Stomach (tissue), 4 donors: ENCODE results near the gene SYNPR.

Experiments
- EP300 ChIP-seq: sonication (generic); formaldehyde crosslinking; IDR thresholded peaks from one replicate; pipeline ENCODE4 v1.6.1; 2017; ENCODE audit warnings: antibody characterized with exemption
- POLR2A ChIP-seq, 4 donors: fragments of 450-650 bp; IDR thresholded peaks; one replicate each; pipeline ENCODE4 v1.6.1; 2016; ENCODE audit warnings: antibody characterized with exemption in 4 of 4, control low read depth in 2 of 4, mild to moderate bottlenecking in 1 of 4, moderate library complexity in 1 of 4
- POLR2AphosphoS5 ChIP-seq, 3 donors: sonication (generic); formaldehyde crosslinking; IDR thresholded peaks; one replicate each; pipeline ENCODE4 v1.6.1; 2016; ENCODE audit warnings: antibody characterized with exemption in 3 of 3
- TF ChIP-seq, protein P1 (sequence below), 7 experiments: fragments of 450-650 bp in 4 of 7; fragments of 200-600 bp in 3 of 7; sonication (generic) in 3 of 7; IDR thresholded peaks; one replicate each; pipeline ENCODE4 v1.5.1; 2016 to 2019; ENCODE audit warnings: antibody characterized with exemption in 7 of 7, control low read depth in 2 of 7, mild to moderate bottlenecking in 1 of 7

DNA sequence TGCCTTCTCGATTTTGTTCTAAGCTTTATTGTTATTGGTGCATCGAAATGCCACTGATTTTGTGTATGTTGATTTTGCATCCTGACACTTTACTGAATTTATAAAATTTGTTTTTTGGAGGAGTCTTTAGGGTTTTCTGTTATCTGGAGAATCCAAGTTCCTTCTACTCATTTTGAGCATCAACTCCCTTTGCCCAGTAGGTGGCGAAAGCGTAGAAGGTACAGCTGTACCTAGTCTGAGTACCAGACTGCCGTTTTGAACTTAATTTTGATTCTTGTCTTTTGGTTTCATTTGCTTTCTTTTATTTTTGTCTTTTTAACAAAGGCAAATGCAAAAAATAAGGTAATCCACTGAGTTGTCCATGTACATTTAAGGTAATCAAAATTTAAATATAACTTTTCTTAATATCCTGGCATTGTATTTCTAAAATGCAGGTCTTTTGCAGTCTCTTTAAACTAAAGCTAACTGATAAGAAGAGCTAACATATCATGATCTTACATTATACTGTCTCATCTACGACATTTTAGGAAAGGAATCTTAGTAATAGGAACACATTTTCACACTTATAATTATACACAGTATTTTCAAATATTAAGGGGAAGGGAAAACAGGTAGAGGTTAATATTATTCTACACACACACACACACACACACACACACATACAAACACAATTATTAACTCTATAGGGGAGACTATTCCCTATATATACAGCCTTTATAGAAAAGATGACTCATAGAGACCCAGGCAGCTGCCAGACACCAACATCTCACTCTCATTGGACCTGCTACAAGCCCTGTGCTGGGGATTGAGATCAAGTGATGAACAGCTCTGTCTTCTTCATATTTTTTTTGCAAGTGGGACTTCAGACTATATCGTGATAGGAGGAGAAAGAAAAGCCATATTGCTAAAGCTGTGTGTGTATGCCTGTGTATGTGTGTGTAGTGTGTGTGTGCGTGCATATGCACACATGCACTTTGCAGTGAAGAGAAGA lies 71.8 kb downstream of the SYNPR start:
- TF ChIP-seq POLR2A (IDR thresholded peaks at IDR 0.05) (no peak), POLR2AphosphoS5 (IDR thresholded peaks at IDR 0.05) (no peak), EP300 (no peak)
- TF ChIP-seq, protein P1, sequence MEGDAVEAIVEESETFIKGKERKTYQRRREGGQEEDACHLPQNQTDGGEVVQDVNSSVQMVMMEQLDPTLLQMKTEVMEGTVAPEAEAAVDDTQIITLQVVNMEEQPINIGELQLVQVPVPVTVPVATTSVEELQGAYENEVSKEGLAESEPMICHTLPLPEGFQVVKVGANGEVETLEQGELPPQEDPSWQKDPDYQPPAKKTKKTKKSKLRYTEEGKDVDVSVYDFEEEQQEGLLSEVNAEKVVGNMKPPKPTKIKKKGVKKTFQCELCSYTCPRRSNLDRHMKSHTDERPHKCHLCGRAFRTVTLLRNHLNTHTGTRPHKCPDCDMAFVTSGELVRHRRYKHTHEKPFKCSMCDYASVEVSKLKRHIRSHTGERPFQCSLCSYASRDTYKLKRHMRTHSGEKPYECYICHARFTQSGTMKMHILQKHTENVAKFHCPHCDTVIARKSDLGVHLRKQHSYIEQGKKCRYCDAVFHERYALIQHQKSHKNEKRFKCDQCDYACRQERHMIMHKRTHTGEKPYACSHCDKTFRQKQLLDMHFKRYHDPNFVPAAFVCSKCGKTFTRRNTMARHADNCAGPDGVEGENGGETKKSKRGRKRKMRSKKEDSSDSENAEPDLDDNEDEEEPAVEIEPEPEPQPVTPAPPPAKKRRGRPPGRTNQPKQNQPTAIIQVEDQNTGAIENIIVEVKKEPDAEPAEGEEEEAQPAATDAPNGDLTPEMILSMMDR (IDR thresholded peaks at IDR 0.05): peak in 5 of 7 experiments; percentile 44 to 62 (median 54)
